ENCODE results near the gene AP3D1.
"Not testable (repeated sequence)": the region's sequence is repeated elsewhere in the genome, so short reads cannot be mapped to it uniquely, and the experiment has no call there.

Gene AP3D1

DNA sequence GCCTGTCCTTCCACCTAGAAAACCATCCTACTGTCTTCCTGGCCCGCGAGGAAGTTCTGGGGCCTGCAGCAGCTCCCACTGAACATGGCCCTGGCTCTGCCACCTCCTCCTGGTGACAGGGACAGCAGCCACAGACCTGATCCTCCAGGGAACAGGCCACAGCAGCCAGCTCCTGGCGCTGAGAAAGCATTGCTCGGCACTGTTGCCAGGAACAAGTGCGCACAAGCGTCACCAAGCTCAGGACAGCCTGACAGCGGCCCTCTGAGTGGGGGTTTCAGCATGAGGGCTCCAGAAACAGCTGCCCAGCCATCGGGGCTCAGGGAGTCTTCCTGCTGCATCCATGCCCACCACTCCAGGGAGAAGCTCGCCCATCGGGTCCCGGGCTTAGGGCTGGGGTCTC, 21.9 kb downstream of the AP3D1 start:
- no peak overlapping the region for H3K9ac ChIP-seq
- H4K20me1 ChIP-seq (ENCODE audit: insufficient read depth), result no peaks in the 10 kb centered on the region
- H3K4me2 ChIP-seq, result no peak overlapping the region

DNA sequence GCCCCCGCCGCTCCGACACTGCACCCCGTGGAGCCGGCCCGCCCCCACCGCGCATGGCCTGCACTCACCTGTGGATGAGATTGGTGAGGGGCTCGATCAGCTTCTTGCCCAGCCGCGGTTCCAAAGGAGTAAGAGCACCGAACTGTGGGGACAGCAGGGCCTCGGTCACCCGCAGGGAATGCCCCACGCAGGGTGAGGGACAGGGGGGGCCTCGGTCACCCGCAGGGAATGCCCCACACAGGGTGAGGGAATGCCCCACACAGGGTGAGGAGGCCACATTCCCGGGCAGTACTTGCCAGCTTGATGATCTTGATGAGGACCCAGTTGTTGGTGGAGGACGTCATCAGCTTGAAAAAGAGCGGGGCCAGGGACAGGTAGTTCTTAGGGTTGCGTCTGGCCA, 22.3 kb downstream of the AP3D1 start:
- no peaks in the 10 kb centered on the region for H3K4me1 ChIP-seq (ENCODE audit: low read depth, poor library complexity, severe bottlenecking)
- no peak overlapping the region for H3K9ac ChIP-seq
- H3K27me3 ChIP-seq (ENCODE audit: insufficient read depth, low read depth), result no peaks in the 10 kb centered on the region
- H2AFZ ChIP-seq (ENCODE audit: low read depth), result no peak overlapping the region
- no peaks in the 10 kb centered on the region for H4K20me1 ChIP-seq (ENCODE audit: insufficient read depth)
- H3K36me3 ChIP-seq (ENCODE audit: insufficient read depth), result no peaks in the 10 kb centered on the region
- H3K79me2 ChIP-seq (ENCODE audit: insufficient read depth, low read depth), result no peaks in the 10 kb centered on the region; the same call in 1 of the 2 replicates
- no peak overlapping the region for H3K27ac ChIP-seq
- no peak overlapping the region for H3K4me2 ChIP-seq
- TF ChIP-seq, protein P1, sequence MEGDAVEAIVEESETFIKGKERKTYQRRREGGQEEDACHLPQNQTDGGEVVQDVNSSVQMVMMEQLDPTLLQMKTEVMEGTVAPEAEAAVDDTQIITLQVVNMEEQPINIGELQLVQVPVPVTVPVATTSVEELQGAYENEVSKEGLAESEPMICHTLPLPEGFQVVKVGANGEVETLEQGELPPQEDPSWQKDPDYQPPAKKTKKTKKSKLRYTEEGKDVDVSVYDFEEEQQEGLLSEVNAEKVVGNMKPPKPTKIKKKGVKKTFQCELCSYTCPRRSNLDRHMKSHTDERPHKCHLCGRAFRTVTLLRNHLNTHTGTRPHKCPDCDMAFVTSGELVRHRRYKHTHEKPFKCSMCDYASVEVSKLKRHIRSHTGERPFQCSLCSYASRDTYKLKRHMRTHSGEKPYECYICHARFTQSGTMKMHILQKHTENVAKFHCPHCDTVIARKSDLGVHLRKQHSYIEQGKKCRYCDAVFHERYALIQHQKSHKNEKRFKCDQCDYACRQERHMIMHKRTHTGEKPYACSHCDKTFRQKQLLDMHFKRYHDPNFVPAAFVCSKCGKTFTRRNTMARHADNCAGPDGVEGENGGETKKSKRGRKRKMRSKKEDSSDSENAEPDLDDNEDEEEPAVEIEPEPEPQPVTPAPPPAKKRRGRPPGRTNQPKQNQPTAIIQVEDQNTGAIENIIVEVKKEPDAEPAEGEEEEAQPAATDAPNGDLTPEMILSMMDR (conservative IDR thresholded peaks at IDR 0.05; ENCODE audit: low read depth, low read length), result no peak
- H3K4me3 ChIP-seq (IDR thresholded peaks at IDR 0.05; ENCODE audit: insufficient read depth, low read depth, low read length), result no peak overlapping the region

More for the DNA sequence above, 21.9 kb downstream of the AP3D1 start:
- Histone ChIP-seq H2AFZ (ENCODE audit: low read depth) (no peak overlapping the region), H3K4me1 (ENCODE audit: low read depth, poor library complexity, severe bottlenecking) (no peaks in the 10 kb centered on the region), H3K27me3 (ENCODE audit: insufficient read depth, low read depth) (no peaks in the 10 kb centered on the region), H3K36me3 (ENCODE audit: insufficient read depth) (no peaks in the 10 kb centered on the region), H3K4me3 (IDR thresholded peaks at IDR 0.05; ENCODE audit: insufficient read depth, low read depth, low read length) (no peak overlapping the region), H3K79me2 (ENCODE audit: insufficient read depth, low read depth) (no peaks in the 10 kb centered on the region; the same call in 1 of the 2 replicates), H3K27ac (no peak overlapping the region)
- TF ChIP-seq, protein P1 (conservative IDR thresholded peaks at IDR 0.05; ENCODE audit: low read depth, low read length), result no peak

DNA sequence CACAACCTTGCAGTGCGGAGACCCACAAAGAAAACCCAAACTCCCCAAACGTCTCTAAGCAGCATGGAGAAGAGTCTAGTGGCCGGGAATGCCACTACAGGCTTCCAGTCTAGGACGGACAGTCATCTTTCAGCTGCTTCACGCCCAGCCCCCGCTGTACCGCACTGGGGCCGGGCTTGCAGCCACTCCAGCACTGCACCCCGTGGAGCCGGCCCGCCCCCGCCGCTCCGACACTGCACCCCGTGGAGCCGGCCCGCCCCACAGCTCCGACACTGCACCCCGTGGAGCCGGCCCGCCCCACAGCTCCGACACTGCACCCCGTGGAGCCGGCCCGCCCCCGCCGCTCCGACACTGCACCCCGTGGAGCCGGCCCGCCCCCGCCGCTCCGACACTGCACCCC, 23.1 kb downstream of the AP3D1 start:
- H4K20me1 ChIP-seq (ENCODE audit: insufficient read depth); H3K36me3 ChIP-seq (ENCODE audit: insufficient read depth): not testable (repeated sequence)

DNA sequence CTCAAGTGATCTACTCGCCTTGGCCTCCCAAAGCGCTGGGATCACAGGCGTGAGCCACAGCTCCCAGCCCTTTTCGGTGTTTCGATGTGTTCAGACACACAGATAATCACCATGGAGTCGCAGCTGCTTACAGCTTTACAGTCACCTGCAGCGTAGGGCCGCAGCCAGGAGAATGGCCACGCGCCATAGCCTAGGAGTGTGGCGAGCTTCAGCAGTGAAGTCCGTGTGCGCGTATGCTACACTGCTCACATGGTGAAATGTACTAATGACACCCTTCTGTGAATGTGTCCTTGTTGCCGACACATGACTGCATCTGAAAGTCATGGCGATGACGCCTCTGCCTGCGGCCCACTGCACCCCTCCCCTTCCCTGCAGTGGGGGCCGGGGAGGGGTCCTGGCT, 23.6 kb downstream of the AP3D1 start:
- Histone ChIP-seq H3K9ac (no peak overlapping the region), H3K4me2 (no peak overlapping the region), H3K27me3 (ENCODE audit: insufficient read depth, low read depth) (no peaks in the 10 kb centered on the region), H3K4me1 (ENCODE audit: low read depth, poor library complexity, severe bottlenecking) (no peaks in the 10 kb centered on the region), H3K27ac (no peak overlapping the region), H3K79me2 (ENCODE audit: insufficient read depth, low read depth) (no peaks in the 10 kb centered on the region; the same call in 1 of the 2 replicates), H4K20me1 (ENCODE audit: insufficient read depth) (no peaks in the 10 kb centered on the region), H3K4me3 (IDR thresholded peaks at IDR 0.05; ENCODE audit: insufficient read depth, low read depth, low read length) (no peak overlapping the region), H3K36me3 (ENCODE audit: insufficient read depth) (no peaks in the 10 kb centered on the region), H2AFZ (ENCODE audit: low read depth) (no peak overlapping the region)
- TF ChIP-seq, protein P1 (conservative IDR thresholded peaks at IDR 0.05; ENCODE audit: low read depth, low read length), result no peak

More for the DNA sequence above, 23.1 kb downstream of the AP3D1 start:
- not testable (repeated sequence) for H3K27ac ChIP-seq; H3K9ac ChIP-seq; H3K27me3 ChIP-seq (ENCODE audit: insufficient read depth, low read depth); H3K4me1 ChIP-seq (ENCODE audit: low read depth, poor library complexity, severe bottlenecking); H3K79me2 ChIP-seq (ENCODE audit: insufficient read depth, low read depth); H3K4me2 ChIP-seq; H3K4me3 ChIP-seq (IDR thresholded peaks at IDR 0.05; ENCODE audit: insufficient read depth, low read depth, low read length); H2AFZ ChIP-seq (ENCODE audit: low read depth)

DNA sequence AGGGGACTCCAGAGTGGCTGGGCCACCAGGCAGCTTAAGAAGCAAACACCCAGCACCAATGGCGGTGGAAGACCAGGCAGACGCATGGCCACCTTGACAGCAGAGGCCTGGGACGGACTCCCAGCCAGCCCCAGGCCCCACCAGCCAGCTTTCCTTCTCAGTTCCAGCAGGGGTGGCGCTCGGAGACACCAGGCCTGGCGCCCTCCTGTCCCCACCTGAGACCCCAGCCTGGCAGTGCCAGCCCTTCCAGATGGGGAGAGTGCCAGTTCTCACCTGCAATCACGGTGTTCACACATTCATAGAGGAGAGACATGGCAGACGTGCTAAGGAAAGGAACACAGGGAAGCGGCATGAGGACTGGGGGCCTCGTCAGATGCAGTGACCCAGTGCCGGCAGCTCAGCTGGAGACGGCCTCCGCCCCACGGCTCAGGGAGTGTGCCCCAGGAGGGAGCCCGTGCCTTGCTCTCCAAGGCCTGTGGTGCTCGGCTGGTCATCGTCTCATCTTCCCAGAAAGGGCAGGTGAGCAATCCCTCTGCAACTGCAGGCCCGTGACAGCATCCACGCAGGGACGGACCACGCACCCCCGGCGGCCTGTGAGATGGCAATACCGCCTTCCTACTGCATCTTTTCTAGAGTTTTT, 24.4 kb downstream of the AP3D1 start:
- H3K36me3 ChIP-seq (ENCODE audit: insufficient read depth), result no peaks in the 10 kb centered on the region
- no peaks in the 10 kb centered on the region for H3K4me1 ChIP-seq (ENCODE audit: low read depth, poor library complexity, severe bottlenecking)
- H3K79me2 ChIP-seq (ENCODE audit: insufficient read depth, low read depth), result no peaks in the 10 kb centered on the region; the same call in 1 of the 2 replicates
- no peak overlapping the region for H3K9ac ChIP-seq
- H3K27ac ChIP-seq, result no peak overlapping the region
- TF ChIP-seq, protein P1 (conservative IDR thresholded peaks at IDR 0.05; ENCODE audit: low read depth, low read length), result no peak
- no peak overlapping the region for H3K4me3 ChIP-seq (IDR thresholded peaks at IDR 0.05; ENCODE audit: insufficient read depth, low read depth, low read length)
- no peak overlapping the region for H2AFZ ChIP-seq (ENCODE audit: low read depth)
- no peaks in the 10 kb centered on the region for H4K20me1 ChIP-seq (ENCODE audit: insufficient read depth)
- H3K4me2 ChIP-seq, result no peak overlapping the region
- H3K27me3 ChIP-seq (ENCODE audit: insufficient read depth, low read depth), result no peaks in the 10 kb centered on the region
